BLaER1 (cell line): ENCODE data around the gene KCNB1.
A peak's percentile ranks its signal among the peaks of the same experiment; 100 is the strongest.

Source experiments
- H3K27ac ChIP-seq: shearing (Covaris generic); formaldehyde crosslinking; 2 replicates; pipeline ENCODE4 v1.8.1; 2022
- H3K27me3 ChIP-seq: shearing (Covaris generic); formaldehyde crosslinking; 2 replicates; pipeline ENCODE4 v1.8.1; 2022
- H3K36me3 ChIP-seq: shearing (Covaris generic); formaldehyde crosslinking; 2 replicates; pipeline ENCODE4 v1.8.1; 2022
- H3K4me1 ChIP-seq: shearing (Covaris generic); formaldehyde crosslinking; 2 replicates; pipeline ENCODE4 v1.8.1; 2022
- H3K4me2 ChIP-seq: shearing (Covaris generic); formaldehyde crosslinking; 2 replicates; pipeline ENCODE4 v1.8.1; 2022
- H3K4me3 ChIP-seq: shearing (Covaris generic); formaldehyde crosslinking; 2 replicates; pipeline ENCODE4 v1.8.1; 2022
- H3K9ac ChIP-seq: shearing (Covaris generic); formaldehyde crosslinking; 2 replicates; pipeline ENCODE4 v1.8.1; 2022
- H3K9me3 ChIP-seq: shearing (Covaris generic); formaldehyde crosslinking; 2 replicates; pipeline ENCODE4 v1.8.1; 2022
- H4K20me1 ChIP-seq: shearing (Covaris generic); formaldehyde crosslinking; 2 replicates; pipeline ENCODE4 v1.8.1; 2022
- Cebpa-rat ChIP-seq: shearing (Covaris generic); IDR thresholded peaks from 2 replicates; pipeline ENCODE4 v1.8.1; 2022

Gene KCNB1

DNA sequence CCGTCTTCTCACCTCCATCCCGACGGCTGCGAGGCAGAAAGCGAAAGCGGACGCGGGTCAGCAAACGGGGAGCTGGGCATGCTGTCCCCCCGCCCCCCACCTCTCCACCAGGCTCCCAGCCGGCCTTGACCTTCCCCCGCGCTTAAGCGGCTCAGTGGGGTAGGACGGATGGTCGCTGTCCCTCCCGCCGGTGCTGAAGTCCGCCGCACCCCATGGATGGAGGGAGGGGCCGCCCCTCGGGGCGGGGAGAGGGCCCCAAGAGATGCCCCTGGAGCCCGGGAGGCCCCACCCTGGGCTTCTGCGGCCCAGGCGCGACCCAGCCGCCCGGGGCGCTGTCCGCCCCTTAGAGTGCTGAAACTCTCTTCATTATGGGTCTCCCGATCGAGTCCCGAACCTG is at the start of gene KCNB1:
Gene KCNB1, minus strand, starts transcription at position 48 of the 397 bp plus-strand sequence. CDS start 188 bp downstream, outside the sequence.
- H3K4me3 ChIP-seq = peak within 1 kb of the TSS; percentile 66; the same call in 1 of the 2 replicates
- peaks cover 37% of the 10 kb centered on the region for H3K27me3 ChIP-seq
- H3K9me3 ChIP-seq = no peaks in the 10 kb centered on the region
- H3K36me3 ChIP-seq = no peaks in the 10 kb centered on the region
- H3K9ac ChIP-seq = no peak within 1 kb of the TSS
- TF ChIP-seq Cebpa-rat = no peak
- H3K4me1 ChIP-seq = peaks cover 5% of the 10 kb centered on the region; the same call in 1 of the 2 replicates
- H4K20me1 ChIP-seq = peaks cover 40% of the 10 kb centered on the region
- H3K27ac ChIP-seq = no peak within 1 kb of the TSS
- H3K4me2 ChIP-seq = peak within 1 kb of the TSS; percentile 97

DNA sequence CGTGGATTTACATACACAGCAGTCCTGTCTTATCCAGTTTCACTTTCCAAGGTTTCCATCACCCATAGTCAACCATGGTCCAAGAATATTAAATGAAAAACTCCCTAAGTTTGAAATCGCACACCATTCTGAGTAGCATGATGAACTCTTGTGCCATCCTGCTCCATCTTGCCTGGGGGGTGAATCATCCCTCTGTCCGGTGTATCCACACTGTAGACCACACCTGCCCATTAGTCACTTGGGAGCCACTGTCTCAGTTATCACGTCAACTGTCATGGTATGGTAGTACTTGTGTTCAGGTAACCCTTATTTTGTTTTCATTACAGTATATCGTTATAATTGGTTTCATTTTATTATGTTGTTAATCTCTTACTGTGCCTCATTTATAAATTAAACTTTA is 47.0 kb upstream of the KCNB1 start:
- H3K9me3 ChIP-seq = peaks cover 8% of the 10 kb centered on the region
- no peaks in the 10 kb centered on the region for H4K20me1 ChIP-seq
- H3K4me3 ChIP-seq = no peak overlapping the region
- no peaks in the 10 kb centered on the region for H3K27me3 ChIP-seq
- H3K4me1 ChIP-seq = peaks cover 3% of the 10 kb centered on the region
- no peak for TF ChIP-seq Cebpa-rat
- H3K4me2 ChIP-seq = no peak overlapping the region
- H3K9ac ChIP-seq = no peak overlapping the region
- H3K36me3 ChIP-seq = no peaks in the 10 kb centered on the region
- no peak overlapping the region for H3K27ac ChIP-seq

DNA sequence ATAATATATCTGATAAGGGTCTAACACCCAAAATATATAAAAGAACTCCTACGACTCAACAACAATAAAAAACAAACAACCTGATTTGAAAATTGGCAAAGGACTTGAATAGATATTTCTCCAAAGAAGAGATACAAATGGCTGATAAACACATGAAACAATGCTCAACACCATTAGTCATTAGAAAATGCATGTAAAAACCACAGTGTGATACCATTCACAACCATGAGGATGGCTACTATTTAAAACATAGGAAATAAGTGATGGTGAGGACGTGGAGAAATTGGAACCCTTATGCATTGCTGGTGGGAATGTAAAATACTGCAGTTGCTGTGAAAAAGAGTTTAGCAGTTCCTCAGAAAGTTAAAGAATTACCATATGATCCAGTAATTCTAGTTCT is 44.1 kb upstream of the KCNB1 start:
- no peak overlapping the region for H3K4me3 ChIP-seq
- no peak for TF ChIP-seq Cebpa-rat
- H3K4me1 ChIP-seq = no peaks in the 10 kb centered on the region
- no peak overlapping the region for H3K27ac ChIP-seq
- H4K20me1 ChIP-seq = no peaks in the 10 kb centered on the region
- H3K9ac ChIP-seq = no peak overlapping the region
- no peaks in the 10 kb centered on the region for H3K27me3 ChIP-seq
- H3K9me3 ChIP-seq = peaks cover 16% of the 10 kb centered on the region
- no peak overlapping the region for H3K4me2 ChIP-seq
- H3K36me3 ChIP-seq = 0 out of 2 replicates have a peak, but pooled peaks cover 4% of the 10 kb centered on the region

DNA sequence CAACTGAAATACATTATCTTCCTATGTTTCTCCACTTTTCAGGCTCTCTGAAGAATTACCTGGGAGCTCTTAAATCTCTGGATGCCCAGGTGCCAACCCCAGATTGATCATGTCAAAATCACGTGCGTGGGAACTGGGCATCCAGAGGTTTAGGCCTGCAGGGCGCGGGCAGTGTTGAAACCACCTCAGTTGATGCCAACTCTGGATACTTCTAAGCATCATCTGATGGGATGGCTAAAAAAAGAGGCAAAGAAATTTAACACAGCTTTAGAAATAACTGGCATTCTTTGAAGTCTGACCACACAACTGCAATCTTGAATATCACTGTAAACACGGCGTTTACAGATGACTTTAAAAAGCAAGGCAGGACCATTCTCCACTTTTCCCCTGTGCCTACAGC is 43.6 kb upstream of the KCNB1 start:
- Histone ChIP-seq H3K4me1 (no peaks in the 10 kb centered on the region), H3K9ac (no peak overlapping the region), H3K36me3 (0 out of 2 replicates have a peak, but pooled peaks cover 4% of the 10 kb centered on the region), H3K4me3 (no peak overlapping the region), H3K9me3 (peaks cover 16% of the 10 kb centered on the region), H3K4me2 (no peak overlapping the region), H3K27me3 (no peaks in the 10 kb centered on the region), H4K20me1 (no peaks in the 10 kb centered on the region), H3K27ac (no peak overlapping the region)
- no peak for TF ChIP-seq Cebpa-rat

DNA sequence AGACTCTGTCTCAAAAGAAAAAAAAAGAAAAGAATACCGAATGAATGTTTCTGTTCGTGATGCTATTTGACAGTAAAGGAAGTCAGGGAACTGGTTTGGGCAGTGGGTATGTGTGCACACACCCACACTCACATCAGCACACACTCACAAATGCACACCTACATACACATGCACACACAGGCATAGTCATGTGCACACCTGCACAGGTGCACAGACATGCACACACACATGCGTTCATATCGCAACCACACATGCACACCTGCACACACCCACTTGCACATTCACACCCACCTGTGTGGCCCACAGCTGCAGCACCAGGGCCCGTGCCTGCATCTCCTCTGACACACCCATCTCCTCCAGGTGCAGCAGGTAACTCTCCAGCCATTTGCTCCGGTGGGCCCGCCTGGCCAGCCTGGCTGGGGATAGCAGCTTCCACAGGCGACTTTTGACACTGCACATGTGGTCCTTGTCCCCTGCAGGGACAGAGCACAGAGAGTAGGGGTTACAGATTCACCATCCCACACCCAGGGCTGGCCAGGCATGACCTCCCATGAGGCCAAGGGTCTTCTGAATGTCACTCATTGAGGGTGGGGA is 41.4 kb upstream of the KCNB1 start:
- H3K9ac ChIP-seq = no peak overlapping the region
- no peak for TF ChIP-seq Cebpa-rat
- H3K27me3 ChIP-seq = no peaks in the 10 kb centered on the region
- H3K36me3 ChIP-seq = 0 out of 2 replicates have a peak, but pooled peaks cover 4% of the 10 kb centered on the region
- no peak overlapping the region for H3K27ac ChIP-seq
- no peak overlapping the region for H3K4me2 ChIP-seq
- no peak overlapping the region for H3K4me3 ChIP-seq
- H4K20me1 ChIP-seq = no peaks in the 10 kb centered on the region
- H3K9me3 ChIP-seq = peaks cover 16% of the 10 kb centered on the region
- no peaks in the 10 kb centered on the region for H3K4me1 ChIP-seq

DNA sequence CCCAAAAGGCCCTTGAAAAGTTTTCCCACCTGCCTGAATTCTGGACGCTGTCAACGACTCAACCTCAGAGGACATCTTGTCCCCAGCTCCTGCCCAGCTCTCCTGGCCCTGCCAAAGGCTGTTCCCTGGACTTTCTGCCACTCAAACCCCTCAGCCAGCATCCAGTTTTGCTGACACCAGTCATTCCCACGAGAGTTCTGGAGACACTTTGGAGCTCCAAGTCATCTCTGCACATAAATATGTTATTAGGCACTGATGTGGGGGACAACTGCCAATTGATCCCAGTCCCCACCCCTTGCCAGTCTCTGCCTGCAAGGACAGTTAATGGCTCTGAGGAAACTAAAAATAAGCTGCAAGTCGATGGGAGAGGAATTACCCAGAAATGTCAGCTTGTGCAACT is 38.9 kb upstream of the KCNB1 start:
- TF ChIP-seq Cebpa-rat = no peak
- no peak overlapping the region for H3K27ac ChIP-seq
- 0 out of 2 replicates have a peak, but pooled peaks cover 4% of the 10 kb centered on the region for H3K36me3 ChIP-seq
- no peak overlapping the region for H3K9ac ChIP-seq
- H4K20me1 ChIP-seq = no peaks in the 10 kb centered on the region
- H3K9me3 ChIP-seq = peaks cover 16% of the 10 kb centered on the region
- H3K4me3 ChIP-seq = no peak overlapping the region
- H3K4me1 ChIP-seq = no peaks in the 10 kb centered on the region
- no peak overlapping the region for H3K4me2 ChIP-seq
- no peaks in the 10 kb centered on the region for H3K27me3 ChIP-seq

DNA sequence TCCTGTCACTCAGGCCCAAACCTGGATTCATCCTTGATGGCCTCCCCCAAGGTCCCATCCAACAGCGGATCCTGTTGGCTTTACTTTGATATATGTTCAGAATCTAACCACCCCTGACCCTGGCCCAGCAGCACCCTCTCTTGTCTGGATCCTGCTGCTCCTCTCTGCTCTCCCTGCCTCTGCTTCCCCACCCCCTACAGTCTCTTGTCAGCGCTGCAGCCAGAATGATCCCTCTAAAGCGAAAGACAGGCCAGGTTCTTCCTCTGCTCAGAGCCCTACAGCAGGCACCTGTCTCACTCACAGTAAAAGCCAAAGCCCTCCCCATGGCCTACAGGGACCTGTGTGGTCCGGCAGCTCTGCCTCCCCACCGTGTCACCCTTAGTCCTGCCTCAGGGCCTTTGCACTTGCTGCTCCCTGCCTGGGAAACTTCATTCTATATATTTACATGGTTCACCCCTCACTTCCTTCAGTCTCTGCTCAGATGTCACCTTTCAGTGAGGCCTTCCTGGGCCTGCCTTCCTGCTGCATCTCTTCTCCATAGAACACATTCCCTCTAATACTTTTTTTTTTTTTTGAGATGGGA is 37.4 kb upstream of the KCNB1 start:
- H3K36me3 ChIP-seq = 0 out of 2 replicates have a peak, but pooled peaks cover 4% of the 10 kb centered on the region
- no peak overlapping the region for H3K4me3 ChIP-seq
- no peaks in the 10 kb centered on the region for H3K27me3 ChIP-seq
- H3K4me2 ChIP-seq = no peak overlapping the region
- TF ChIP-seq Cebpa-rat = no peak
- no peak overlapping the region for H3K27ac ChIP-seq
- H3K9ac ChIP-seq = no peak overlapping the region
- no peaks in the 10 kb centered on the region for H3K4me1 ChIP-seq
- no peaks in the 10 kb centered on the region for H4K20me1 ChIP-seq
- H3K9me3 ChIP-seq = peaks cover 12% of the 10 kb centered on the region

DNA sequence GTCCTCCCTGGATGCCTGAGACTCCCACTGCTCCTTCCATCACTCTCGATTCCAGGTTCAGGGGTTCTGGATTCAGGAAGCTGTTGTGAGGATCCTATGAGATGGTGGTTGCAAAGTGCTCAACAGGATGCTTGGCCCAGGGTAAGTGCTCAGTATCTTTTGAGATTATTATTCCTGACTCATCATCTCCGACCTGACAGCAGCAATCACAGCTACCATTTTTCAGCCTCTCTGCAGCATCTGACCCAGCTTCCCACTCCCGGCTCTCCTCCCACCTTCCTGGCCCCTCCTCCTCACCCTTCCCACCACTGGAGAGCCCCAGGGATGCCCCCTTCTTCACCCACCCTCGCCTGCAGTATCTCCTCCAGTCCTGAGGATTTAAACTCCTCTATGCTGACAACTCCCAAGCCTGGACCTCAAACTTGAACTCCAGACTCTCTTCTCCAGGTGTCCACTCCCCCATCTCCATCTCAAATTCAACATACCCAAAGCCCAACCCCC is 36.8 kb upstream of the KCNB1 start:
- Histone ChIP-seq H3K4me3 (no peak overlapping the region), H3K4me1 (no peaks in the 10 kb centered on the region)
- TF ChIP-seq Cebpa-rat = no peak

DNA sequence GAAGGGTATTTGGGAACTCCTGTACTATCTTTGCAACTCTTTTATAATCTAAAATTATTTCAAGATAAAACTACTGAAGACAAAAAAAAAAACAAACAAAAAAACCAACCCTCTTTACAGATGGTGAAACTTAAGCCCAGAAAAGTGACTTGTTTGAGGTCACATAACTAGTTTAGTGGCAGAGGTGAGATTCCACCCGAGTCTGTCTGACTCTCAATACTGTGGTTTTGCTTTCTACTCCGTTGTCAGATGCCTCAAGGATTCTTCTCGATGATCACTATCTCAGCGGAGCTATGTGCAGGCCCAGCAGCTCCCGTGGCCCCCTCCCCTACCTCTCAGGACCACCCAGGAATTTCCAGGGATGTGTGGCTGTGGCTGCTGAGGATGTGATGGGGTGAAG is 36.1 kb upstream of the KCNB1 start:
- H3K4me2 ChIP-seq = no peak overlapping the region
- no peak for TF ChIP-seq Cebpa-rat

More for the DNA sequence above, 36.8 kb upstream of the KCNB1 start:
- H3K27me3 ChIP-seq = no peaks in the 10 kb centered on the region
- no peak overlapping the region for H3K4me2 ChIP-seq
- H3K36me3 ChIP-seq = 0 out of 2 replicates have a peak, but pooled peaks cover 4% of the 10 kb centered on the region
- no peaks in the 10 kb centered on the region for H4K20me1 ChIP-seq
- no peak overlapping the region for H3K27ac ChIP-seq
- peaks cover 6% of the 10 kb centered on the region for H3K9me3 ChIP-seq
- H3K9ac ChIP-seq = no peak overlapping the region

DNA sequence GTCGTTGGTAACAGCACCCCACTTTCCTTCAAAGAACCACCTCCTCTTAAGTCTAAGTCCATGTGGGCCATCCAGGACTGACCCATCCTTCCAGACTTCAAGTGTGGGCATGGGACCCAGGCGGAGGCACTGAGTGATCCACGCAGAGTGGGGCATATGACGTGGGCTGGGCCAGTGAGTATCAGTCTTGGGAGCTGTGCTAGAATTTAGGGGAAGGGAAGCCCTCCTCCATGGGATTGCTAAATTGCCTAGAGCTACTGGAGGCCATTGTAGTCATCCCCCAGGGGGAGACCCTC is 35.3 kb upstream of the KCNB1 start:
- H3K9me3 ChIP-seq = no peaks in the 10 kb centered on the region
- H3K27me3 ChIP-seq = no peaks in the 10 kb centered on the region
- H3K9ac ChIP-seq = no peak overlapping the region
- no peaks in the 10 kb centered on the region for H4K20me1 ChIP-seq
- no peak overlapping the region for H3K4me3 ChIP-seq
- H3K27ac ChIP-seq = no peak overlapping the region
- no peak overlapping the region for H3K4me2 ChIP-seq
- no peaks in the 10 kb centered on the region for H3K36me3 ChIP-seq
- no peak for TF ChIP-seq Cebpa-rat
- H3K4me1 ChIP-seq = no peaks in the 10 kb centered on the region

More for the DNA sequence above, 36.1 kb upstream of the KCNB1 start:
- H3K9ac ChIP-seq = no peak overlapping the region
- no peaks in the 10 kb centered on the region; the same call in 1 of the 2 replicates for H3K9me3 ChIP-seq
- no peak overlapping the region for H3K27ac ChIP-seq
- no peak overlapping the region for H3K4me3 ChIP-seq
- H3K36me3 ChIP-seq = no peaks in the 10 kb centered on the region
- no peaks in the 10 kb centered on the region for H3K27me3 ChIP-seq
- H4K20me1 ChIP-seq = no peaks in the 10 kb centered on the region
- no peaks in the 10 kb centered on the region for H3K4me1 ChIP-seq
